HG02938 (cell line): ENCODE data around the gene ZBED6.

Experiments used
- ATAC-seq: cut with Tn5 transposase; IDR thresholded peaks from one replicate; pipeline ENCODE4 v1.9.1; 2021; ENCODE audit warnings: mild to moderate bottlenecking, moderate library complexity; ENCODE audit not compliant: unreplicated experiment

Gene ZBED6

DNA sequence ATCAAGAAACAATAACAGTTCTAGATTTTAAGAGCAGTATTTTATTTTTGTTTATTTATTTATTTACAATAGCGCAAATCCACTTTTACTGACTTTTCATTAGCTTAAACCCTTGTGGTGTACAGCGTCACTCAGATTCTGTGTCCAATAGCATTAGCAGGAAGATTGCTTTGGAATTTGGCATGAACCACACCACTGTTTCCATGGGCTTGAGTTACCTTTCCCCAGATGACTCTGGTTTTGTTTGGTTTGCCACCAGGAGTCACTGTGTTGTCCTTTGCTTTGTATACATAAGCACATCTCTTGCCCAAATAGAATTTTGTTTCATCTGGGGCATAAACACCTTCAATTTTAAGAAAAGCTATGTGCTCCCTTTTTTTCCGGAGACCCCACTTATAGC, 40.1 kb downstream of the ZBED6 start:
- no peak for ATAC-seq

- no peak for ATAC-seq
Observed at GRCh38 chr1:203839081-203839480, 43.7 kb downstream of the ZBED6 start.

- ATAC-seq: no peak
Observed at GRCh38 chr1:203840208-203840808, 44.9 kb downstream of the ZBED6 start.

- ATAC-seq: no peak
Observed at GRCh38 chr1:203842559-203842876, 47.1 kb downstream of the ZBED6 start.

DNA sequence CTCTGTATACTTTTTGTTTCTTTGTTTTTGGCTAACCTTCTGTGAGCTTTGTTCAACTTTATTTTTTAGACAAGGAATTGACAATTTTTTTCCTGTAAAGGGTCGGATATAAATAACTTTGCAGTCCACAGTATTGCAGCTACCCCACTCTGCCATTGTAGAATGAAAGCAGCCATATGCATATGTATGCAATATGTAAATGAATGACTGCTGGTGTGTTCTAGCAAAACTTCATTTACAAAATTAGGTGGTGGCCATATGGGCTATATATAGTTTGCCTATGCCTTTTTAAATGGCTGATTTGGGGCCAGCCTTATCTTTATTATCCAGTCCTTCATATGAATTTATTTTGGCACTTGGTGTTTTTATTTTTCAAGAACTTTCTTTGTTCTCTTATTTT, 48.0 kb downstream of the ZBED6 start:
- no peak for ATAC-seq
